SKM-1 (cell line): Measurements from ENCODE around the gene ZNF677.
"Not testable (repeated sequence)": the region's sequence is repeated elsewhere in the genome, so short reads cannot be mapped to it uniquely, and the experiment has no call there.

Source experiments
- DNase-seq: peaks from one replicate; lab custom pipeline; 2025; ENCODE audit not compliant: unreplicated experiment; lab: John Stamatoyannopoulos, UW

Gene ZNF677

DNA sequence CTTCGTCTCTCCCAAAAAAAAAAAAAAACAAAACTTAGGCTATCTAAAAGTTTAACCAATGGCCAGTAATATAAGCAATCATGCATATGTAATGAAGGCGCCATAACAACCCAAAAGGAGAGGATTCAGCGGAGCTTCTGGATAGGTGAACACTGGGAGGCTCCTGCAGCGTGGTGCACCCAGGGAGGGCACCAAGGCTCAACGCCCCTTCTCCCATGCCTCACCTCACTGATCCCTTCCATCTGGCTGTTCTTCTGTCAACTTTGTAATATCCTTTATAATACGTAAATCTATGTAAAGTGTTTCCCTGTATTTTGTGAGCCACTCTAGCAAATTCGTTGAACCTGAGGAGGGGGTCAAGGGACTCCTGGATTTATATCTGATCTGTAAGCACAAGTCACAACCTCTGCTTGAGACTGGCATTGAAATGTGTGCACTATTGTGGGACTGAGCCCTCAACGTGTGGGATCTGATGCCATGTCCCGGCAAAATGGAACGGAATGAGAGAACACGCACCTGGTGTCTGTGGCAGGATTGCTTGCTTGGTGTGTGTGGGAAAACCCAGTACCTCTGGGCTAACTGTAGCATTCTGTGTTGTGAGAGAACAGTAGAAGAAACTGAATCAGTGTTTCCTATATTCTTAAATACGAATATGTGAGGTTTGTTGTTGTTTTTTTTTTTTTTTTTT is 61.0 kb downstream of the ZNF677 start:
- DNase-seq, result no peak

DNA sequence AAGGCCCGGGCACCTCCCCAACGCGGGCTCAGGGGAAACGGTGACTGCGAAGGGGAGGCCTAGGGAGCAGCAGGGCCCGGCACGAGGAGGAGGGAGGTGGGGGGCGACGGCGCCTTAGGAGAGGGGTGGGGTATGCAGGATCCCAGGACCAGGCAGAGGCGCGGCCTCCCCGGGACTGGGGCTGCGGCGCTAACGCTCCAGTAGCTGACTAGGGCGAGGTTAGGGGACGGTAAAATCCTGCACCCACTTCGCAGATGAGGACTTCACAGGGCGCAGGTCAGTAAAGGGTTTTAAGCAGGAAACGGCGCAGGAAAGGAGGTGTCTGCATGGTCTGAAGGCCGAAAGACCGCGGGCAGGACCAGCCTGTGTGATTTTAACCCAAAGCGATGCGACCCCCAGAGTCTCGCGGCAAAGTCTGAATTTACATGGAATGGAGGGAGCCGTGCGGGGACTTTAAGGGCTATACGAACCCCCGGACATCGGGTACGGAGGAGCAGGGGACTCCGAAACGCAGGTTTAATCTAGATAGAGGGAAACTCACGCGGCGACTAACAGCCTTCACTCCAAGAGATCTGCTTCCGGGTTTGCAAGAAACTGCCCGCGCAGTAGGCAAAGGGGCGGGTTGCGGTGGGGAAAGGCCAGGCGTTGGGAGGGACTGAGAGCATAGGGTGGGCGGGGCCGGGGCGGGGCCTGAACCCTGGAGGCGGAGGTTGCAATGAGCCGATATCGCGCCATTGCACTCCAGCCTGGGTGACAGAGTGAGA is 61.7 kb downstream of the ZNF677 start, which contains the start of gene ZNF665:
TSS of gene ZNF665 (minus strand) at position 588 of the 764 bp plus-strand sequence. CDS start 10,460 bp downstream, outside the sequence.
- DNase-seq, result peak; percentile 60

DNA sequence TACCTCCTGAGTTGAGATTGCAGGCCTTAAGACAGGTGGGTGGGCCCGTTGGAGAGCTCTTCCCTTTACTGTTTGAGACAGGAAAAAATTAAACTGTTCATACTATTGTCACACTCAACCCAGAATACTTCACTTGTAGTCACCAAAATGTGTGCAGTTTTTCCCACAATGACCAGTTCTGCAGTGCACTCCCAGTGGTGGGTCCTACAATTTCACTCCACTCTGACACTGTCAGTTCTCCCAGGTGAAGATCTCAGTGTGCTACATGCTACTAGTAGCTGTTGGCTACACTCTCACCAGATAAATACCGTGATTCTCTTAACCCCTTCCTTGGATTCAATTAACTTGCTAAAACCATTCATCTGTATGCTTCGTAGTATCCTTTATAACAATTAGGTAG is 64.4 kb downstream of the ZNF677 start:
- no peak for DNase-seq

DNA sequence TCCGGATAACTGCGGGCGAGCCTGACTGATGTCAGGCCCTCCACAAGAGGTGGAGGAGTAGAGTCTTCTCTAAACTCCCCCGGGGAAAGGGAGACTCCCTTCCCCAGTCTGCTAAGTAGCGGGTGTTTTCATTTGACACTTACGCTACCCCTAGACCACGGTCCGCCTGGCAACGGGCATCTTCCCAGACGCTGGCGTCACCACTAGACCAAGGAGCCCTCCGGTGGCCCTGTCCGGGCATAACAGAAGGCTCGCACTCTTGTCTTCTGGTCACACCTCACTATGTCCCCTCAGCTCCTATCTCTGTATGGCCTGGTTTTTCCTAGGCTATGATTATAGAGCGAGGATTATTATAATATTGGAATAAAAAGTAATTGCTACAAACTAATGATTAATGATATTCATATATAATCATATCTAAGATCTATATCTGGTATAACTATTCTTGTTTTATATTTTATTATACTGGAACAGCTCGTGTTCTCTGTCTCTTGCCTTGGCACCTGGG is 64.9 kb downstream of the ZNF677 start:
- not testable (repeated sequence) for DNase-seq
